Neural cell (in vitro differentiated cells): ENCODE data around the gene PROSER2. TPM values are rescaled to one million over a fixed set of nuclear protein-coding genes. Genes with fewer than 3 reads are reported as not detected.

ENCODE experiments used
- H2AFZ ChIP-seq: fragments of 200-600, 300-800 bp; sonication (generic), shearing (Covaris generic); 2 replicates; pipeline ENCODE4 v1.6.0; 2014; ENCODE audit warnings: low read depth, mild to moderate bottlenecking, antibody characterized with exemption, low read length, moderate library complexity
- H3F3A ChIP-seq: fragments of 200-600 bp; shearing (Covaris generic); 2 replicates; pipeline ENCODE4 v1.6.1; 2016; ENCODE audit warnings: mild to moderate bottlenecking, moderate library complexity, mixed read lengths, antibody characterized with exemption, low read length; ENCODE audit not compliant: insufficient read depth, poor library complexity, severe bottlenecking
- H3K27ac ChIP-seq: fragments of 200-600, 300-800 bp; sonication (generic), shearing (Covaris generic); 2 replicates; pipeline ENCODE4 v1.5.1; 2014; ENCODE audit warnings: mild to moderate bottlenecking, low read length, moderate library complexity
- H3K27me3 ChIP-seq: fragments of 300-800, 200-600 bp; sonication (generic), shearing (Covaris generic); 2 replicates; pipeline ENCODE4 v1.6.0; 2014; ENCODE audit warnings: mild to moderate bottlenecking, low read depth, low read length, moderate library complexity; ENCODE audit not compliant: insufficient read depth
- H3K36me3 ChIP-seq: fragments of 300-800, 200-600 bp; sonication (generic), shearing (Covaris generic); 2 replicates; pipeline ENCODE4 v1.5.1; 2014; ENCODE audit warnings: mild to moderate bottlenecking, antibody characterized with exemption, low read length, moderate library complexity; ENCODE audit not compliant: insufficient read depth
- H3K4me2 ChIP-seq: fragments of 300-800, 200-600 bp; sonication (generic), shearing (Covaris generic); 2 replicates; pipeline ENCODE4 v1.6.0; 2014; ENCODE audit warnings: mild to moderate bottlenecking, low read length
- H3K4me3 ChIP-seq: fragments of 300-800, 200-600 bp; sonication (generic), shearing (Covaris generic); 2 replicates; pipeline ENCODE4 v1.5.1; 2014; ENCODE audit warnings: mild to moderate bottlenecking, low read length, moderate library complexity
- H3K79me2 ChIP-seq: fragments of 200-600 bp; shearing (Covaris generic); replicated peaks from 2 replicates; pipeline ENCODE4 v1.6.0; 2014; ENCODE audit warnings: mild to moderate bottlenecking, low read length, moderate library complexity; ENCODE audit not compliant: insufficient read depth
- H3K9ac ChIP-seq: fragments of 300-800, 200-600 bp; sonication (generic), shearing (Covaris generic); 2 replicates; pipeline ENCODE4 v1.6.1; 2016; ENCODE audit warnings: mild to moderate bottlenecking, low read length, mixed read lengths
- H3K9me2 ChIP-seq: fragments of 200-600 bp; shearing (Covaris generic); 2 replicates; pipeline ENCODE4 v1.6.1; 2016; ENCODE audit warnings: mild to moderate bottlenecking, low read length, mixed read lengths; ENCODE audit not compliant: insufficient read depth
- H3K9me3 ChIP-seq: fragments of 200-600, 300-800 bp; sonication (generic), shearing (Covaris generic); 2 replicates; pipeline ENCODE4 v1.6.1; 2016; ENCODE audit warnings: mild to moderate bottlenecking, mixed run types, low read length, moderate library complexity, mixed read lengths
- H4K20me1 ChIP-seq: fragments of 200-600 bp; shearing (Covaris generic); 2 replicates; pipeline ENCODE4 v1.6.1; 2016; ENCODE audit warnings: mild to moderate bottlenecking, mixed run types; ENCODE audit not compliant: insufficient read depth
- CTCF ChIP-seq: fragments of 450-650 bp; IDR thresholded peaks from 2 replicates; pipeline ENCODE4 v1.5.1; 2014; ENCODE audit warnings: antibody characterized with exemption, mild to moderate bottlenecking, moderate library complexity; ENCODE audit not compliant: poor library complexity, severe bottlenecking
- EP300 ChIP-seq: fragments of 450-650 bp; conservative IDR thresholded peaks from 2 replicates; pipeline ENCODE4 v1.6.1; 2014; ENCODE audit warnings: antibody characterized with exemption, mild to moderate bottlenecking, moderate library complexity; ENCODE audit not compliant: poor library complexity, severe bottlenecking
- EZH2 ChIP-seq: fragments of 200-600, 300-800 bp; shearing (Covaris generic), sonication (generic); IDR thresholded peaks from 2 replicates; pipeline ENCODE4 v1.6.1; 2014; ENCODE audit warnings: antibody characterized with exemption, low read length, borderline replicate concordance, mild to moderate bottlenecking; ENCODE audit not compliant: insufficient read depth, poor library complexity, severe bottlenecking
- MXI1 ChIP-seq: fragments of 450-650 bp; conservative IDR thresholded peaks from 2 replicates; pipeline ENCODE4 v1.6.1; 2014; ENCODE audit warnings: antibody characterized with exemption, mild to moderate bottlenecking; ENCODE audit not compliant: poor library complexity, severe bottlenecking
- POLR2AphosphoS5 ChIP-seq: IDR thresholded peaks from 2 replicates; pipeline ENCODE4 v1.6.1; 2012
- RAD21 ChIP-seq: fragments of 450-650 bp; conservative IDR thresholded peaks from 2 replicates; pipeline ENCODE4 v1.6.1; 2014; ENCODE audit warnings: antibody characterized with exemption, mild to moderate bottlenecking, moderate library complexity
- REST ChIP-seq: IDR thresholded peaks from 2 replicates; pipeline ENCODE4 v1.6.1; 2012; ENCODE audit warnings: borderline replicate concordance
- SMC3 ChIP-seq: fragments of 450-650 bp; conservative IDR thresholded peaks from 2 replicates; pipeline ENCODE4 v1.6.1; 2014; ENCODE audit warnings: antibody characterized with exemption, mild to moderate bottlenecking, moderate library complexity; ENCODE audit not compliant: poor library complexity
- TAF1 ChIP-seq: IDR thresholded peaks from 2 replicates; pipeline ENCODE4 v1.6.1; 2012; ENCODE audit warnings: low read depth
- polyA plus RNA-seq: library from polyadenylated mRNA; depleted of rRNA; stranded (reverse); fragments of >200 nt; gene quantifications from 2 replicates; pipeline ENCODE4 v1.2.3, GENCODE V29; 2014

PROSER2 gene
- polyA plus RNA-seq, 1 donor from 2014 or later = 1.1 TPM

GRCh38 chr10:11870461-11870780 lies 47.3 kb downstream of the PROSER2 start:
- Histone ChIP-seq H2AFZ (no peak overlapping the region), H3K79me2 (no peaks in the 10 kb centered on the region), H3K4me2 (no peak overlapping the region), H3K36me3 (no peaks in the 10 kb centered on the region), H3F3A (no peaks in the 10 kb centered on the region), H3K27me3 (no peaks in the 10 kb centered on the region), H3K27ac (no peak overlapping the region), H3K9me2 (no peaks in the 10 kb centered on the region), H3K9ac (no peak overlapping the region), H3K9me3 (no peaks in the 10 kb centered on the region), H4K20me1 (no peaks in the 10 kb centered on the region), H3K4me3 (no peak overlapping the region)
- TF ChIP-seq POLR2AphosphoS5 (no peak), TAF1 (no peak), SMC3 (no peak), REST (no peak), EZH2 (no peak), CTCF (no peak), MXI1 (no peak), EP300 (no peak), RAD21 (no peak)

GRCh38 chr10:11870900-11871400 lies 47.8 kb downstream of the PROSER2 start:
- no peak overlapping the region for H3K27ac ChIP-seq
- H2AFZ ChIP-seq = no peak overlapping the region
- no peaks in the 10 kb centered on the region for H3K79me2 ChIP-seq
- H3K9me3 ChIP-seq = no peaks in the 10 kb centered on the region
- TF ChIP-seq SMC3 = no peak
- TF ChIP-seq EP300 = no peak
- no peak for TF ChIP-seq REST
- TF ChIP-seq CTCF = no peak
- no peak for TF ChIP-seq EZH2
- H3K36me3 ChIP-seq = no peaks in the 10 kb centered on the region
- H3K4me3 ChIP-seq = no peak overlapping the region
- H3K9me2 ChIP-seq = no peaks in the 10 kb centered on the region
- H3K9ac ChIP-seq = no peak overlapping the region
- no peaks in the 10 kb centered on the region for H4K20me1 ChIP-seq
- no peak overlapping the region for H3K4me2 ChIP-seq
- H3K27me3 ChIP-seq = no peaks in the 10 kb centered on the region
- no peaks in the 10 kb centered on the region for H3F3A ChIP-seq
